Stimulated activated naive CD8-positive, alpha-beta T cell treated with anti-CD3 and anti-CD28 coated beads, Interleukin-15, Interleukin-2, amounts not matched to agents 100 ng/mL and 50 ng/mL, for 24 hours (primary cell): ENCODE measurements around the gene CCDC192.

Experiments used
- H3K27ac Mint-ChIP-seq: one replicate; pipeline ENCODE4 v1.8.0; 2021; ENCODE audit warnings: mild to moderate bottlenecking, mixed read lengths
- H3K27me3 Mint-ChIP-seq: one replicate; pipeline ENCODE4 v1.8.0; 2021; ENCODE audit warnings: mixed read lengths
- H3K36me3 Mint-ChIP-seq: one replicate; pipeline ENCODE4 v1.8.0; 2021; ENCODE audit warnings: low read depth, mixed read lengths
- H3K4me1 Mint-ChIP-seq: one replicate; pipeline ENCODE4 v1.8.0; 2021; ENCODE audit warnings: low read depth, mixed read lengths
- H3K4me3 Mint-ChIP-seq: one replicate; pipeline ENCODE4 v1.8.0; 2021; ENCODE audit warnings: mild to moderate bottlenecking, mixed read lengths
- H3K9me3 Mint-ChIP-seq: one replicate; pipeline ENCODE4 v1.8.0; 2021; ENCODE audit warnings: mixed read lengths

Gene CCDC192

DNA sequence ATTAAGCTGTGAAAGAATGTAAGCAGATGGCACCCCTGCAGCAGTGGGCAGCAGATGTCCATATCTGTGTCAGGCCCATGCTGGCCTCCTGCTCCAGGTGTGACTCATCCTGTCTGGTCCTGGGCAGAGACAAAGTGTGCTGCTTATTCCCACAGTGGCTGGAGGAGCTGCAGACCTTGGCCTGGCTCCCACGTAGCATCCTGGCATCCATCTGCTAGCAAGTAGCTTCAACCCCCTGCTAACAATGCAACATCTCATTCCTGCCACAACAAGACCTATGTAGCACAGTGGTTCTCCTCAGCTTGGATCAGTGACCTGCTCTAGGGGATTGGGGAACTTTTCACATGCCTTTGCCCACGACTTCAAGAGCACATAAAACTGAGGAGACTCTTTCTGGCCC, 254.0 kb downstream of the CCDC192 start:
- peaks cover 16% of the 10 kb centered on the region for H3K4me1 Mint-ChIP-seq
- H3K27ac Mint-ChIP-seq, result no peak overlapping the region
- H3K27me3 Mint-ChIP-seq, result no peaks in the 10 kb centered on the region
- peaks cover 12% of the 10 kb centered on the region for H3K36me3 Mint-ChIP-seq
- H3K9me3 Mint-ChIP-seq, result no peaks in the 10 kb centered on the region
- no peak overlapping the region for H3K4me3 Mint-ChIP-seq

GRCh38 chr5:127957701-127958239, 254.6 kb downstream of the CCDC192 start:
- Mint-ChIP-seq H3K4me1 (peaks cover 16% of the 10 kb centered on the region), H3K27ac (no peak overlapping the region), H3K36me3 (peaks cover 12% of the 10 kb centered on the region), H3K27me3 (no peaks in the 10 kb centered on the region), H3K4me3 (no peak overlapping the region), H3K9me3 (no peaks in the 10 kb centered on the region)

DNA sequence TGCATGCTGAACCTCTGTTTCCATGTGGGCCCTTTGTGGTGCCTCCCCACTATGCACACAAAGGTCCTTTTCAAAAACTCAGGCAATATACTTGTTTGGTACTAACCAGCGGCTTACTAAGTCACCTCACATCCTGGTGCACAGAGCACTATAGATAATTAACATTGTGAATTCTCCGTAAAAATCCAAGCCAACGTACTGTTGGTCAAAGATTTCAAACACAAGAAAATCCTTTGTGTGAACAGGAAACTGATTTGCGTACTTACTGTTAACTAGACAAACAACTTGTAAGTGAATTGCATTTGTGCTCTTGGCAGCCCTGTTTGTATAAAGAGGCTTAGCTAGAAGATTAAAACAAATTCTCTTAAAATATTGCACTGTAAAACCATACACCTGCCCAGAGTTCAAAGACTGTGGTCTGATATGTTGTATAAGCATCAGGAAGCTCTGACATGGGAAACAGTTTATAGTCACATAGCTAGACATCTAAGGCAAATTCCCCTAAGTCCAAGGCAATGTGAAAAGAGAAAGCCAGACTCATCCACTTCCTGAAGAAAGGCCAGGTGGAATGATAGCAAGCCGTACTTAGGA, 255.3 kb downstream of the CCDC192 start:
- no peak overlapping the region for H3K27ac Mint-ChIP-seq
- H3K36me3 Mint-ChIP-seq, result peaks cover 12% of the 10 kb centered on the region
- peaks cover 16% of the 10 kb centered on the region for H3K4me1 Mint-ChIP-seq
- no peak overlapping the region for H3K4me3 Mint-ChIP-seq
- H3K9me3 Mint-ChIP-seq, result no peaks in the 10 kb centered on the region
- no peaks in the 10 kb centered on the region for H3K27me3 Mint-ChIP-seq

DNA sequence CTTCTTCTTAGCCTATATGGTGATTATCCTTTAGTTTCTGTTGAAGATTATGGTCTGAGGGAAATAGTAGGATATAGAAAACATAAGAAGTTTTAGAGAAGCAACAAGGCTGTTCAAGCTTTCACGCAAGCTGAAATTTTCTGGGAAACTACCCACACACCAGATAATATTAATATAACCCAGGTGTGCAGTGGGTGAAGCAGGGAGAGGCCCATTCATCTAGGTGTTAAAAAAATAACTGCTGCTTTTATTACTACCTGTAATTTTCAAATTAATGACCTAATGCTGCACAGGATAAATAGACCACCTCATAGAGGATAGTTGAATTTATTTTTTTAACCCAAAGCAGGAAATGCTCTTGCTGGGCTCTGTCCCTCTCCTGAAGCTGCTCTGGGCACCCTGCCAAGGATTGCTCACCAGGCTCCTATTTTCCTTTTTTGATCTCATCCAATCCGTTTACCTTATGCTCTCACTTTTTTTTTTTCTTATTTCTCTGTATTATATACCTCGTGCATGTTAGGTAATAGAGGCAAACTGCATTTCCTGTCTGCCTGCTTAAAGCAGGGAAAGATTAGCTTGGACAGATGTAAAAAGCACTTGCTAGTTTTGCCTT, 256.1 kb downstream of the CCDC192 start:
- Mint-ChIP-seq H3K9me3 (no peaks in the 10 kb centered on the region), H3K27ac (no peak overlapping the region), H3K27me3 (no peaks in the 10 kb centered on the region), H3K4me1 (peaks cover 16% of the 10 kb centered on the region), H3K4me3 (no peak overlapping the region), H3K36me3 (peaks cover 16% of the 10 kb centered on the region)

GRCh38 chr5:127960270-127960691, 257.1 kb downstream of the CCDC192 start:
- peaks cover 20% of the 10 kb centered on the region for H3K36me3 Mint-ChIP-seq
- H3K4me1 Mint-ChIP-seq, result peaks cover 16% of the 10 kb centered on the region
- no peak overlapping the region for H3K27ac Mint-ChIP-seq
- H3K27me3 Mint-ChIP-seq, result no peaks in the 10 kb centered on the region
- H3K9me3 Mint-ChIP-seq, result peaks cover 2% of the 10 kb centered on the region
- H3K4me3 Mint-ChIP-seq, result no peak overlapping the region

GRCh38 chr5:127961006-127961762, 258.0 kb downstream of the CCDC192 start:
- Mint-ChIP-seq H3K36me3 (peaks cover 22% of the 10 kb centered on the region), H3K4me1 (peaks cover 16% of the 10 kb centered on the region), H3K27me3 (no peaks in the 10 kb centered on the region), H3K27ac (no peak overlapping the region), H3K4me3 (no peak overlapping the region), H3K9me3 (peaks cover 6% of the 10 kb centered on the region)

GRCh38 chr5:127961763-127962145, 258.6 kb downstream of the CCDC192 start:
- Mint-ChIP-seq H3K27me3 (no peaks in the 10 kb centered on the region), H3K9me3 (peaks cover 6% of the 10 kb centered on the region), H3K4me3 (no peak overlapping the region), H3K4me1 (peaks cover 16% of the 10 kb centered on the region), H3K27ac (no peak overlapping the region), H3K36me3 (peaks cover 24% of the 10 kb centered on the region)

- no peak overlapping the region for H3K4me3 Mint-ChIP-seq
- H3K36me3 Mint-ChIP-seq, result peaks cover 24% of the 10 kb centered on the region
- peaks cover 16% of the 10 kb centered on the region for H3K4me1 Mint-ChIP-seq
- peaks cover 6% of the 10 kb centered on the region for H3K9me3 Mint-ChIP-seq
- H3K27ac Mint-ChIP-seq, result no peak overlapping the region
- H3K27me3 Mint-ChIP-seq, result no peaks in the 10 kb centered on the region
These were observed 259.3 kb downstream of the CCDC192 start for GRCh38 chr5:127962491-127962890.

- H3K27me3 Mint-ChIP-seq, result no peaks in the 10 kb centered on the region
- no peak overlapping the region for H3K27ac Mint-ChIP-seq
- H3K4me3 Mint-ChIP-seq, result no peak overlapping the region
- H3K36me3 Mint-ChIP-seq, result peaks cover 28% of the 10 kb centered on the region
- H3K4me1 Mint-ChIP-seq, result peaks cover 16% of the 10 kb centered on the region
- H3K9me3 Mint-ChIP-seq, result peaks cover 6% of the 10 kb centered on the region
These were observed 260.0 kb downstream of the CCDC192 start for GRCh38 chr5:127963233-127963632.

GRCh38 chr5:127963931-127964330, 260.7 kb downstream of the CCDC192 start:
- Mint-ChIP-seq H3K36me3 (peaks cover 30% of the 10 kb centered on the region), H3K27ac (no peak overlapping the region), H3K9me3 (peaks cover 6% of the 10 kb centered on the region), H3K4me1 (peaks cover 16% of the 10 kb centered on the region), H3K4me3 (no peak overlapping the region), H3K27me3 (no peaks in the 10 kb centered on the region)

- no peak overlapping the region for H3K4me3 Mint-ChIP-seq
- H3K27me3 Mint-ChIP-seq, result no peaks in the 10 kb centered on the region
- H3K27ac Mint-ChIP-seq, result no peak overlapping the region
- peaks cover 6% of the 10 kb centered on the region for H3K9me3 Mint-ChIP-seq
- H3K4me1 Mint-ChIP-seq, result no peaks in the 10 kb centered on the region
- H3K36me3 Mint-ChIP-seq, result peaks cover 35% of the 10 kb centered on the region
These were observed 264.3 kb downstream of the CCDC192 start for GRCh38 chr5:127967323-127967982.

DNA sequence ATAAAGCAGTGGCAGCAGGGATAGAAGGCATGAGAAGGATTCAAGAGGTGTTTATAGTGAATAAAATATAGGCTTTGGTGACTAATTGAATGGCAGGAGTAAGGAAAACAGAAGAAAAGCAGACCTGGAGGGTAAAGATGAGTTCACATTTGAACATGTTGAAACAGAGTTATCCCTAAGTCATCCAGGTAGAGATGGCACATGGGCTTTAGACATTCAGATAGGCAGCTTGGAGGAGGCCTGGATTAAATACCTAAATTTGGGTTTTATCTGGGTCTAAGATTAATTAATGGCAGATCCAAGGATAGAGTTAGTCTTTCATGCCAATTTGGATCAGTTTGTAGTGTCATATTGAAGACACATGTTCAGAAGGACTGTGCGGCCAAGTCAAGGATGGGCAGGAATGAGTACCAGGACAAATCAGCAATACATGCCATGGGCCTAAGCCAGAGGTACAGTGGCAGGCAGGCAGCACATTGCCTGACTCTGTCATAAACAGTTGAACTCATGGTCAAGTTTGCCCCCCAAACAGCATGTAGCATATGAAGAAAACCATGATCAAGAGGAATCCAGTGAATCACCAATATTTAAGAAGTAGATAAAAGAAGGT, 264.9 kb downstream of the CCDC192 start:
- no peak overlapping the region for H3K4me3 Mint-ChIP-seq
- H3K9me3 Mint-ChIP-seq, result peaks cover 6% of the 10 kb centered on the region
- no peak overlapping the region for H3K27ac Mint-ChIP-seq
- no peaks in the 10 kb centered on the region for H3K27me3 Mint-ChIP-seq
- peaks cover 35% of the 10 kb centered on the region for H3K36me3 Mint-ChIP-seq
- no peaks in the 10 kb centered on the region for H3K4me1 Mint-ChIP-seq

- Mint-ChIP-seq H3K27ac (no peak overlapping the region), H3K4me3 (no peak overlapping the region)
These were observed 265.8 kb downstream of the CCDC192 start for GRCh38 chr5:127969002-127969401.

GRCh38 chr5:127969651-127970050, 266.5 kb downstream of the CCDC192 start:
- Mint-ChIP-seq H3K27me3 (no peaks in the 10 kb centered on the region), H3K27ac (no peak overlapping the region), H3K36me3 (peaks cover 34% of the 10 kb centered on the region), H3K9me3 (peaks cover 6% of the 10 kb centered on the region), H3K4me3 (no peak overlapping the region), H3K4me1 (no peaks in the 10 kb centered on the region)

More at GRCh38 chr5:127969002-127969401, 265.8 kb downstream of the CCDC192 start:
- no peaks in the 10 kb centered on the region for H3K4me1 Mint-ChIP-seq
- peaks cover 6% of the 10 kb centered on the region for H3K9me3 Mint-ChIP-seq
- no peaks in the 10 kb centered on the region for H3K27me3 Mint-ChIP-seq
- peaks cover 34% of the 10 kb centered on the region for H3K36me3 Mint-ChIP-seq
